ENCODE results near the gene KCNE3. TPM values are rescaled to one million over a fixed set of nuclear protein-coding genes. Genes with fewer than 3 reads are reported as not detected.

The KCNE3 gene
- total and polyA plus RNA-seq, 2 of the 4 experiments (the other 2 are of a cell fraction): 0.05 to 0.18 TPM

- ATAC-seq (ENCODE audit: low read depth): no peak
- no peak overlapping the region for H2BK20ac ChIP-seq (ENCODE audit: low read depth, low read length)
Observed at GRCh38 chr11:74479732-74480123, 12.4 kb upstream of the KCNE3 start.

More at GRCh38 chr11:74479732-74480123, 12.4 kb upstream of the KCNE3 start:
- Histone ChIP-seq H4K91ac (ENCODE audit: insufficient read depth, low read depth, low read length) (no peak overlapping the region), H3K4me2 (ENCODE audit: low read depth, low read length) (no peak overlapping the region), H4K20me1 (ENCODE audit: insufficient read depth, low read length) (no peaks in the 10 kb centered on the region), H2AK5ac (ENCODE audit: low read depth, low read length) (no peak overlapping the region), H3K27me3 (ENCODE audit: control insufficient read depth, insufficient read depth, low read length) (peaks cover 14% of the 10 kb centered on the region), H3K56ac (ENCODE audit: extremely low read depth, insufficient read depth, low read length) (no peak overlapping the region), H3K9me3 (ENCODE audit: control insufficient read depth, insufficient read depth, low read length) (no peaks in the 10 kb centered on the region; the same call in 1 of the 2 replicates), H2AFZ (replicated peaks; ENCODE audit: low read length, poor library complexity) (no peak overlapping the region), H2BK120ac (ENCODE audit: low read depth, low read length) (no peak overlapping the region), H3K18ac (ENCODE audit: low read depth, low read length) (no peak overlapping the region), H3K9me1 (ENCODE audit: insufficient read depth, low read length) (no peaks in the 10 kb centered on the region), H3K27ac (ENCODE audit: insufficient read depth, low read length) (no peak overlapping the region), H3K14ac (replicated peaks; ENCODE audit: low read depth, low read length) (no peak overlapping the region), H3K79me1 (ENCODE audit: low read depth in 1 of 2, low read length in 2 of 2) (no peaks in the 10 kb centered on the region), H3K36me3 (ENCODE audit: control insufficient read depth, insufficient read depth, low read length) (no peaks in the 10 kb centered on the region), H2AK9ac (replicated peaks; ENCODE audit: low read depth, low read length, poor library complexity) (no peak overlapping the region), H4K8ac (ENCODE audit: low read depth in 2 of 2, low read length in 2 of 2) (no peak overlapping the region), H4K5ac (ENCODE audit: low read depth, low read length) (no peak overlapping the region), H3K4me3 (ENCODE audit: insufficient read depth, low read depth, low read length) (no peak overlapping the region), H3K4me1 (ENCODE audit: control insufficient read depth, insufficient read depth, low read length) (no peaks in the 10 kb centered on the region), H2BK15ac (ENCODE audit: low read depth, low read length) (no peak overlapping the region), H3K23ac (ENCODE audit: low read depth, low read length) (no peak overlapping the region), H3K4ac (ENCODE audit: low read depth, low read length) (no peak overlapping the region), H3K9ac (ENCODE audit: low read depth, low read length) (no peak overlapping the region), H2BK5ac (ENCODE audit: low read depth, low read length, poor library complexity, severe bottlenecking) (no peak overlapping the region)
- dilution Hi-C loops (cut with HindIII; ENCODE audit: low sequenced_read_pairs, unreplicated experiment) (no loop called here), in situ Hi-C loops (cut with MboI; ENCODE audit: low sequenced_read_pairs) (no loop called here), intact Hi-C loops (cut with micrococcal nuclease) (no loop called here)
- BruUV-seq (replicated peaks): no TSS peak
- ChIA-PET POLR2A (ENCODE audit: unreplicated experiment) (no interaction called here), CTCF (no interaction called here)
- no peak for TF ChIP-seq POLR2A (IDR thresholded peaks at IDR 0.05; ENCODE audit: low read depth, low read length)
- no peak for TF ChIP-seq CHD1 (IDR thresholded peaks at IDR 0.05; ENCODE audit: low read depth, low read length)
- TF ChIP-seq NFE2L2 (IDR thresholded peaks at IDR 0.05; ENCODE audit: low read depth, low read length): no peak
- TF ChIP-seq BHLHE40 (IDR thresholded peaks at IDR 0.05; ENCODE audit: low read depth, low read length): no peak
- TF ChIP-seq RCOR1 (IDR thresholded peaks at IDR 0.05; ENCODE audit: insufficient replicate concordance, low read length): no peak
- no peak for TF ChIP-seq CEBPB (IDR thresholded peaks at IDR 0.05; ENCODE audit: low read depth, low read length)
- no peak for TF ChIP-seq USF2 (IDR thresholded peaks at IDR 0.05; ENCODE audit: low read depth, low read length)
- no peak for TF ChIP-seq MAFK (IDR thresholded peaks at IDR 0.05; ENCODE audit: low read depth, low read length)
- no peak for TF ChIP-seq FOS (IDR thresholded peaks at IDR 0.05; ENCODE audit: low read depth, low read length)
- TF ChIP-seq ELK1 (IDR thresholded peaks at IDR 0.05; ENCODE audit: borderline replicate concordance, low read depth, low read length): no peak
- no peak for TF ChIP-seq RFX5 (IDR thresholded peaks at IDR 0.05; ENCODE audit: low read depth, low read length)
- no peak for TF ChIP-seq MAZ (IDR thresholded peaks at IDR 0.05; ENCODE audit: borderline replicate concordance, low read depth, low read length)
- no peak for TF ChIP-seq SMC3 (IDR thresholded peaks at IDR 0.05; ENCODE audit: low read depth, low read length)
- TF ChIP-seq MXI1 (IDR thresholded peaks at IDR 0.05; ENCODE audit: borderline replicate concordance, low read depth, low read length): no peak
- no peak for TF ChIP-seq CTCF (conservative IDR thresholded peaks at IDR 0.05; ENCODE audit: low read depth, low read length)
- no peak for TF ChIP-seq RAD21 (IDR thresholded peaks at IDR 0.05; ENCODE audit: low read length)
- WGBS, 2 experiments (ENCODE audit: extremely low coverage in 2 of 2, insufficient read length in 1 of 2): no CpG with 5 or more reads among the region's 1 CpG
- DNase-seq: no peak
